HG03342 (cell line): ENCODE results near the gene SH2D1B.
"Not testable (repeated sequence)": the region's sequence is repeated elsewhere in the genome, so short reads cannot be mapped to it uniquely, and the experiment has no call there.

Experiments used
- ATAC-seq: cut with Tn5 transposase; IDR thresholded peaks from one replicate; pipeline ENCODE4 v1.9.1; 2021; ENCODE audit warnings: mild to moderate bottlenecking, moderate library complexity; ENCODE audit not compliant: unreplicated experiment

Gene SH2D1B

GRCh38 chr1:162412002-162412401, at the start of gene SH2D1B:
SH2D1B (minus strand) TSS chr1:162412136; CDS start chr1:162412016, 120 bp downstream.
- ATAC-seq, result no peak

GRCh38 chr1:162458236-162458635, 46.3 kb upstream of the SH2D1B start:
- no peak for ATAC-seq

- no peak for ATAC-seq
These were observed 44.4 kb upstream of the SH2D1B start for GRCh38 chr1:162456323-162456722.

- not testable (repeated sequence) for ATAC-seq
These were observed 42.4 kb upstream of the SH2D1B start for GRCh38 chr1:162454361-162454760.

GRCh38 chr1:162446946-162447345, 35.0 kb upstream of the SH2D1B start:
- ATAC-seq, result no peak

- ATAC-seq, result no peak
These were observed 33.0 kb upstream of the SH2D1B start for GRCh38 chr1:162444903-162445302.

- not testable (repeated sequence) for ATAC-seq
These were observed 21.2 kb upstream of the SH2D1B start for GRCh38 chr1:162432977-162433713.

GRCh38 chr1:162430583-162430982, 18.6 kb upstream of the SH2D1B start:
- no peak for ATAC-seq

GRCh38 chr1:162422662-162423375, 10.9 kb upstream of the SH2D1B start:
- no peak for ATAC-seq

- ATAC-seq, result no peak
These were observed 9.6 kb upstream of the SH2D1B start for GRCh38 chr1:162421258-162422164.

GRCh38 chr1:162420120-162420519, 8.2 kb upstream of the SH2D1B start:
- no peak for ATAC-seq

- not testable (repeated sequence) for ATAC-seq
These were observed 7.6 kb upstream of the SH2D1B start for GRCh38 chr1:162419450-162419931.

- ATAC-seq, result not testable (repeated sequence)
These were observed 6.6 kb upstream of the SH2D1B start for GRCh38 chr1:162418584-162418983.

GRCh38 chr1:162417650-162418049, 5.7 kb upstream of the SH2D1B start:
- no peak for ATAC-seq

GRCh38 chr1:162416909-162417308, 5.0 kb upstream of the SH2D1B start:
- no peak for ATAC-seq

- ATAC-seq, result no peak
These were observed 4.3 kb upstream of the SH2D1B start for GRCh38 chr1:162416215-162416614.

GRCh38 chr1:162407539-162407938, 4.4 kb downstream of the SH2D1B start:
- no peak for ATAC-seq

GRCh38 chr1:162406811-162407210, 5.1 kb downstream of the SH2D1B start:
- no peak for ATAC-seq

GRCh38 chr1:162405800-162406199, 6.1 kb downstream of the SH2D1B start:
- no peak for ATAC-seq

GRCh38 chr1:162404550-162405160, 7.3 kb downstream of the SH2D1B start:
- no peak for ATAC-seq
